Measurements from ENCODE around the gene GPR34.
"Not testable (repeated sequence)": the region's sequence is repeated elsewhere in the genome, so short reads cannot be mapped to it uniquely, and the experiment has no call there.

Gene GPR34

DNA sequence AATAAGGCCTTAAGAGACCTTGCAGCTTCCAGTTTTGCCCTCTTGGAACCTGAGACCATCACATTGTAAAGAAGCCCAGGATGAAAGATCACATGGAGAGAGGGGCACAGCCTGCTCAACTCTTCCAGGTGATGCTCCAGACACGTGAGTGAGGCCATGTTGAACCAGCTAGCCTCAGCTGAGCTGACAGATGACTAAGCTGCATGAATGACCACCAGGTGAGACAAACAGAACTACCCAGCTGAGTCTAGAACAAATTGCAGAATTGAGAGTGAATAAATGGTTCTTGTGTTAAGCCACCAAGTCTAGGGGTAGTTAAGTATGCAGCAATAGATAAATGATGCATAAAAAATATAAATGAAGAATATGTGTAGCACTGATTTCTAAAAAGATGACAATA is 18.4 kb downstream of the GPR34 start:
- no peak overlapping the region for H3K4me3 ChIP-seq (ENCODE audit: control insufficient read depth, low read depth, low read length)
- TF ChIP-seq CTCF (conservative IDR thresholded peaks at IDR 0.05; ENCODE audit: control insufficient read depth, insufficient read depth, low read depth, low read length), result no peak
- no peak for DNase-seq (ENCODE audit: low read depth)

DNA sequence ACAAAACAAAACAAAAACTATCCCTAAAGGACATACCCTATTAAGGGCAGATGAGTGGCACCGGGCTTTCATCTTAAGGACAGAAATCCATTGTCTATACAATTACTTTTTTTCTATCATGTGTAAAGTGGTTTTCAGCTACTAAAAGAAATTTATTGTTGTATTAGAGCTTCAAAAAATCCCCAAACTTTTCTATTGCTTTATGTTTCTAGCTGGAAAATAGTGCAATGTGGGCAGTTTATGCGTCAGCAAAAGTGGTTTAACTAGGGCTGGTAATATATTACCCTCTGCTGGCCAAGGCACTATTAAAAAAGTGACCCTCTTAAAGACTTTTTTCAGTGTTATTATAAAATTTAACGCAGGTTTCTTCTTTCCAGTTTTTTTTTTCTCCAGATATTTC is 19.7 kb downstream of the GPR34 start:
- TF ChIP-seq CTCF (conservative IDR thresholded peaks at IDR 0.05; ENCODE audit: control insufficient read depth, insufficient read depth, low read depth, low read length), result no peak
- DNase-seq (ENCODE audit: low read depth), result no peak

GRCh38 chrX:41711021-41711667 is 22.4 kb downstream of the GPR34 start:
- no peak overlapping the region for H3K4me3 ChIP-seq (ENCODE audit: control insufficient read depth, low read depth, low read length)
- no peak for TF ChIP-seq CTCF (conservative IDR thresholded peaks at IDR 0.05; ENCODE audit: control insufficient read depth, insufficient read depth, low read depth, low read length)
- no peak for DNase-seq (ENCODE audit: low read depth)

More for the DNA sequence above, 19.7 kb downstream of the GPR34 start:
- H3K4me3 ChIP-seq (ENCODE audit: control insufficient read depth, low read depth, low read length), result no peak overlapping the region

DNA sequence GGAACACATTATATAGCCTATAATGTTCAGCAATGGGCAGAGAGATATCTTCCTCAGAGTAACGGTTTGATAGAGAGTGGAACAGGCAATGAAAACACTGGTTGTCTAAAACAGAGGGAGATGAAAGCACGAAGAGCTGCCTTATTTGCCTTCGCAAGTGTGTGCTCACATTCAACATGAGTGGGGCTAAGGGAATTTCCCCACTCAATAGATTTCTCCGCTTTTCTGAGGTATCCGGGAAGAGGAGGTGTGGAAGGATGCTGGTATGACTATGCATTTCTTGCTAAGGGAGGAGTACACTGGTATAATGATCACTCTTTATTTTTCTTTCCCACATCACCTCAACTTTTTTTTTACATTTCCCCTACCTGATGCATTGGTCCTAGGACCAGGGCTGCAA is 27.4 kb downstream of the GPR34 start:
- H3K4me3 ChIP-seq (ENCODE audit: control insufficient read depth, low read depth, low read length), result no peak overlapping the region
- DNase-seq (ENCODE audit: low read depth), result no peak
- TF ChIP-seq CTCF (conservative IDR thresholded peaks at IDR 0.05; ENCODE audit: control insufficient read depth, insufficient read depth, low read depth, low read length), result no peak

DNA sequence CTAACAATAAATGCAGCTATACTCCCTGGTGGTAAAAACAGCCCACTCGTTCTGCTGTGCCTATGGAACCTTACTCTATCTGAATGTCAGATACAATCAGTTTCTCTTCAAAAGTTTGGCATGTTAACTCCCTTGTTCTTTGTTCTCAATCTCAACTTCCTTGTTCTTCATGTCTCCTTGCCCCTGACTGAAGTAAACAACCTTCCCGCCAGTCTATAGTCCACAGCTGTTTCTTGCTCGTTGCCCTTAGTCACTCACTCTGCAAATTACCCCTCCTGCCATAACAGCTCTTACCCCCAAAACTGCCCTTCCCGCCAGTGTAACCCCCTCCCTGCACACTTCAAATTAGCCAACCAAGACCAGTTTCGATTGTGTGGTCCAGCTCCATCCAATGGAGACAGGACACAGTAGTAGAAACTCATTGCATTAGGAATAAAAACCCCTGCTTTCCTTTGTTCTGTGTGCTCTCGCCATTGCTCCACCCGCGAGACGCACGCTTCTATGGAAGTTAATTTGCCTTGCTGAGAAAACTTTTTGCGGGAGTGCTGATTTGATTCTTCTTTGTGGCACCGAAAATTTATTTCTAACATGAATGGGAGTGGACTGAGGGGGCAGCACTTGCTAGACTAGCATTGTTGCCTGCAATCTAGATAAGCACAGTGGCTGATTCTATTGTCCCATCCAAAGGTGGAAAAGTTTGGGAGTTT is 28.1 kb downstream of the GPR34 start:
- H3K4me3 ChIP-seq (ENCODE audit: control insufficient read depth, low read depth, low read length), result no peak overlapping the region
- no peak for DNase-seq (ENCODE audit: low read depth)
- no peak for TF ChIP-seq CTCF (conservative IDR thresholded peaks at IDR 0.05; ENCODE audit: control insufficient read depth, insufficient read depth, low read depth, low read length)

GRCh38 chrX:41718481-41719235 is 29.9 kb downstream of the GPR34 start:
- no peak overlapping the region for H3K4me3 ChIP-seq (ENCODE audit: control insufficient read depth, low read depth, low read length)
- no peak for DNase-seq (ENCODE audit: low read depth)
- no peak for TF ChIP-seq CTCF (conservative IDR thresholded peaks at IDR 0.05; ENCODE audit: control insufficient read depth, insufficient read depth, low read depth, low read length)

DNA sequence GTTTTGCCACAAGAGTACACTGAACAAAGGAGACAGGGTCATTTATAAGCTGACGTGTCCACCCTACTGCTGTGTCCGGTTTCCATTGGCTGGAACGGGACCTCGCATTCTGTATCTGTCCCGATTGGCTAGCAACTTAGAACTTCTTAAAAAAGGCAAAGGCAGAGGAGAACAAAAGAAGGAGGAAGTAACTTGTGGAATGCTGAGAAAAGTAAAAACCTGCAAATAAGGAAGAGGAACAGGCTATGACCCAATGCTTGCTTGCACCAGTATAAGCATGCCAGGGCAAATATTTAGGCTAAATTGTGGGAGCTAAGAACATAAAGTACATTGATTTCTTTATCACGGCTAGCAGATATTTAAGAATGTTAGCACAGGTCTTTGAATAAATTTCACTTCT is 30.8 kb downstream of the GPR34 start:
- not testable (repeated sequence) for DNase-seq (ENCODE audit: low read depth); H3K4me3 ChIP-seq (ENCODE audit: control insufficient read depth, low read depth, low read length)
